ENCODE data around the gene FCGR3B.
"Not testable (repeated sequence)": the region's sequence is repeated elsewhere in the genome, so short reads cannot be mapped to it uniquely, and the experiment has no call there.

The FCGR3B gene

GRCh38 chr1:161605024-161605423, 26.0 kb downstream of the FCGR3B start:
- DNase-seq, result not testable (repeated sequence)

GRCh38 chr1:161597077-161597476, 33.9 kb downstream of the FCGR3B start:
- not testable (repeated sequence) for DNase-seq

GRCh38 chr1:161595583-161595982, 35.4 kb downstream of the FCGR3B start:
- not testable (repeated sequence) for DNase-seq

GRCh38 chr1:161595173-161595572, 35.8 kb downstream of the FCGR3B start:
- not testable (repeated sequence) for DNase-seq

- not testable (repeated sequence) for DNase-seq
Measured at GRCh38 chr1:161594269-161594984, 36.5 kb downstream of the FCGR3B start.

- DNase-seq, result not testable (repeated sequence)
Measured at GRCh38 chr1:161593092-161593755, 37.8 kb downstream of the FCGR3B start.

GRCh38 chr1:161592586-161592985, 38.4 kb downstream of the FCGR3B start:
- DNase-seq, result not testable (repeated sequence)

- not testable (repeated sequence) for DNase-seq
Measured at GRCh38 chr1:161589920-161590319, 41.1 kb downstream of the FCGR3B start.

GRCh38 chr1:161589365-161589764, 41.6 kb downstream of the FCGR3B start:
- DNase-seq, result not testable (repeated sequence)

GRCh38 chr1:161588596-161588995, 42.4 kb downstream of the FCGR3B start:
- not testable (repeated sequence) for DNase-seq

GRCh38 chr1:161582882-161583281, 48.1 kb downstream of the FCGR3B start:
- not testable (repeated sequence) for DNase-seq

- DNase-seq, result not testable (repeated sequence)
Measured at GRCh38 chr1:161580879-161581537, 50.0 kb downstream of the FCGR3B start.

GRCh38 chr1:161579856-161580507, 51.0 kb downstream of the FCGR3B start:
- not testable (repeated sequence) for DNase-seq

- DNase-seq, result not testable (repeated sequence)
Measured at GRCh38 chr1:161576676-161577075, 54.3 kb downstream of the FCGR3B start.

All from CD4-positive, alpha-beta T cell treated with Interleukin-4 for 4 hours (primary cell).